Embryonic facial prominence (tissue), 1 donor: ENCODE measurements around the gene KHDC4.

Experiments
- DNase-seq: peaks from one replicate; pipeline ENCODE4 v3.0.0-alpha.2; 2016; ENCODE audit errors: extremely low spot score

Gene KHDC4

DNA sequence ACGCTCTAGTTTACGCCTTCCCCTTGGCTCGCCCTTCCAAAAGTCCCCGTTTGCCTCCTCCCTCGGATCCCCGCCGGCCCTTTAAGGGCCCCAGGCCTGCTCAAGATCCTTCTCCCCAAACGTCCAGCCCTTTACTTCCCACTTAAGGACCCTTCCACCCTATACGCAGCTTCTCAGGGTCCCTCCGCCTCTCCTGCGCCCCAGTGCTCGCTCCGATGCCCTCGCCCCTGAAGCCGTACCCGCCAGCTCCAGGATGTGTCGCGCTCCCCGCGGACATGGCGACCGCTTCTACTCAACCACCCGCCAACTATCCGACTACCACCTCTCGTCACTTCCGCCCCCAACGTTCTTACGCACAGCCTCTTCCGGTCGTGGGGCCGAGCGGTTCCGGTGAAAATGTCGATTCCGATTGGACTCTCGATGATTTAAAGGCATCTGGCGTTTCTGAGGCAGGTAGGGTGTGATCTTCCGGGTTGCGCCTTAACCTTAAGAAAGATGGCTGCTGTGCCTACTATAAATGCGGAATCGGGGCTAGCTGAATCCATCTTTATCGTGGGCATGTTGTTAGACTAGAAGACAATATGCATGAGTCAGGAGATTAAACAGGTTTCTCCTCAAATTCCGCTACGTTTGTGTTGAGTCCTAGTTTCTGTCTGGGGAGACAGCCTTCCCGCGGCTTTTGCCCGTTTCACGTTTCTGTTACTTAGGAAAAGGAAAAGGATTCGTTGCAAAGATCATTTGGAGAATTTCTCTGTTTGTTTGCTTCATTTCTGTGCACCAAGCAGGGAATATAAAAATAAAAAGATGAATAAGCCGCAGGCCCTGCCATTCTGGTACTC lies at the start of gene KHDC4:
Gene KHDC4, minus strand, starts transcription at position 317 of the 839 bp plus-strand sequence. Its CDS starts 40 bp downstream, at position 277.
- DNase-seq: peak; percentile 98

DNA sequence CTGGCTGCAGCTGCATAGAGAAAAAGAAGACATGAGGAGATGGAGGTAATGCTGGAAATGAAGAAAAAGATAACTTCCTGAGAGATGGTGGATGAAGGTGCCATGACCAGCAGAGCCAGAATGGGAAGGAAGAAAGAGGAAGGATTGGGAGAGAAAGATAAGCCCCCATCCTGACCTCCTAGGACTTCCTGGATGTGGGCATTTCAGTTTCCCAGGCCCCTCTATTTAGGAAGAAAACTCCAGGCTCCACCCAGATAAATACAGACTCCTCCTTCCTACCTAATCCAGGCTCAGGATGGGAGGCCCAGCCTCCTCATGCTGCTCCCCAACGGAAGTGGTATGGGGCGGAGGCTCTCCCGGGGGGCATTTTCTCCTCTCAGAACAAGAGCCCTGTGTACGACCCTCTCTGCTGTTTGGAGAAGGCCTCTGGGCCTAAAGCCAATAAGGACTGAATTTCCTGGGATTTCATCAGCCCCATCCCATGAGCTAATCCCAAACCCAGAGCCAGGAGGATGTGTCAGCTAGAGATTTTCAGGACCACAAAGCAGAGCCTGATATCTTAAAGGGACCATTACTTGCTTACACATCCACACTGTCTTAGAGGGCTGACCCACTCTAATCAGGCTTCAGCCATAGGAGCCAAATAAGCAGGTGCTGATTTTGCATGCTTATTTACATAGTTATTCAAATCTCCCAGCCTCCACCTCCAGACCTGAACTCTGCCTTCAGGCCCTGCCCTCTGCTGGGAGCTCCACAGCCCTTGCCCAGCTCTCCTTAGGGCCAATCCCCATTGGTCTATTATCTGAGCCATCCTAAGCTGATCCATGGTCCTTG lies 49.2 kb upstream of the KHDC4 start:
- DNase-seq: no peak

DNA sequence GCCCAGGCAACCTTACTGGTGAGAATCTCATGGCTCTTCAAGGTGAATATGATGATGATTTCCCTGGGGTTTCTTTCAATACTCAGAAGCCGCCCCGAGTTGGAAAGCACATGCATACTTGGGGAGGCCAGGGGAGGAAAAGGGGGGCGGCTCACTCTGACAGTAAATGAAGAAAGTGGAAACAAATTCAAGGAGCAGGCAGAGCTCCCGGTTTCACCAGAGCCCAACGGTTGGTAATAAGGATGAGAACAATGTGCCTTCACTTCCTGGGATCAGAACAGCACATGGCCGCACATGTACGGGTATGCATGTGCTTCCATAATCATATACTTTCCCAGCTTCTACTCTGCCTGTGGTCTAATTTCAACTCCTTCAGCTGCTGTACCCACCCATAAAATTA lies 47.9 kb upstream of the KHDC4 start:
- no peak for DNase-seq

DNA sequence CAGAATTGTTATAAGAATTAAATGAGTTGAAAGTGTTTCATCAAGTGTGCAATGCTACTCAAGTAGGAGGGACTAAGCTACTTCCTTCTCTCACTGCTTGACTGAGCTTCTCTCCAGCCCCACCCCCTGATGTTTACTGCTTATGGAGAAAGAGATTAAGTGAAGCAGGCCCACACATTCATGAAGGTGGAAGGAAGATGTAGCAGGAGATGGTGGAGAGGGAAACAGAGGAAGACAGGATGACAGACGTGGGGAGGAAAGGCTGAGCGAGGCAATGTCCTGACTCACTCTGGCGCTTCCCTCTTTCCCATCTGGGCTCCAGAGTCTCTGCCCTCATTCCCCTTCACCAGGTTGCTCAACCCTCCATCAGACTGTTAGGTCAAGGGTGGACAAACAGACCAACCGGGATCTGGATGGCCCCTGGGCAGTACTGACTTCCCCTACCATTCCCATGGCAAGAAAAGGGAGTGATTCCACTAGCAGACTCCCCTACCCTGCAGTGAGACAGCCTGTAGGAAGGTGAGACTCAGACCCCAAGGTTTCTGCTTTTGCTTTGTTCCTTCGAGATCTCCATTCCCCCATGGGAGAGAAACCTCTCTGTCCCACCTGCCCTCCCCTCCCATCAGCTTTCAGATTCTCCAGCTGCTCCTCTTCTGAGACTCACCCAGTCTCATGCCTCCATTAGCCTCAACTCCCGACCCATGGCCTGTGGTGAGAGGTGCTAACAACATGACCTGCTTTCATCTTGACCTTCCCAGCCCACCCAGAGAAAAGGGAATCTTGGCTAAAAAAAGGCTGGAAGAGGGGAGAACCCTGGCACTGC lies 47.3 kb upstream of the KHDC4 start:
- no peak for DNase-seq

DNA sequence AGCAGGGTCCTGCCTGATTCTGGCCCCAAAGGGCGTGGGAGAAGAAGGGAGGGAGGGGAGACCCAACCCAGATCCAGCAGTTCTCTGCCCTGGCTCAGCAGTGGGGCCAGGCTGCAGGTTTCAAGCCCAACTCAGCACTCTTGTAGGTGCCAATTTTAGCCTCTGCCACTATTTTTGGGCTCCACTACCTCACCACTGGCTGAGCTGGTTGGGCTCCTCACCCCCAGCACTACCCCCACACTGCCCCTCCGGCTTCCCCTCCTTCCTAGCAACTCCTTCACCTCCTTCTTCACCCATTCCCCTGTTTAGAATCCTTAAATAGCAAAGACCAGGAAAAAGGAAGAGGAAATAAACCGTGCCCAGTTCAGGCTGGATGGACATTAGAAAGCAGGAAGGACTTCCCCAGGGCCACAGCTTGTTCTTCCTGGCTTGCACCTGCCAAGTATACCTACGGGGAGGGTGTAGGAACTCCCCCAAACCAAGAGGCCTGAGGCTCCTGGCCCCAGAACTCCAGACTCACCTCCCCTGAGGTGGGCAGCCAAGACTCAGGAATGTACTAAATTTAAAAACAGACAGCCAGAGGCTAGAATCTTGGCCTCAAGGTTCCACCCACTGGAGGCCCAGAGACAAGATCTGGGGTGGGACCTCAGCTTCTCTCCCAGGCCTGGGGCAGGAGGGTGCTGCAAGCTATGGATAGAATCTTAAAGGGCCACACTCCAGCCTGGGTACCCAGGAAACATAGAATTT lies 45.6 kb upstream of the KHDC4 start:
- no peak for DNase-seq

DNA sequence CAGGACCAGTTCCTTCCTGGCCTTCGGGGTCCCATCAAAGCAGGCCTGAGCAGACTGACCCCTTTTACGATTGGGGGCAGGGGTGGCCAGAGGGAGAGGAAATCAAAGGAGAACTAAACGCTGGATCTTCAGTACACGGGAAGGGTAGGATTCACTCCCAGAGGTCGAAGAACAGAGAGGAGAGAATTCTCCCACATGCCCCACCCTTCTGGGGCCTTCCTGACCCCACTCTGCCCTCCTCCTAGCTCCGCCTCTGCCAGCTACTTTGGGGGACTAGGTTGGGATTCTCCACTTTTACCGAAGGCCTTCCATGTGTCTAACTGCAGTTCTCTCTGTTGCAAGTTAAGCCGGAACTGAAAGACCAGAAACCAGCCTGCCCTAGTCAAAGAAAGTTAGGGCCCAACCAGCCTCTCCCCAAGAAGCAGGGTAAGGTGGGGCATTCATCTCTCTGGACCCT lies 44.8 kb upstream of the KHDC4 start:
- no peak for DNase-seq

DNA sequence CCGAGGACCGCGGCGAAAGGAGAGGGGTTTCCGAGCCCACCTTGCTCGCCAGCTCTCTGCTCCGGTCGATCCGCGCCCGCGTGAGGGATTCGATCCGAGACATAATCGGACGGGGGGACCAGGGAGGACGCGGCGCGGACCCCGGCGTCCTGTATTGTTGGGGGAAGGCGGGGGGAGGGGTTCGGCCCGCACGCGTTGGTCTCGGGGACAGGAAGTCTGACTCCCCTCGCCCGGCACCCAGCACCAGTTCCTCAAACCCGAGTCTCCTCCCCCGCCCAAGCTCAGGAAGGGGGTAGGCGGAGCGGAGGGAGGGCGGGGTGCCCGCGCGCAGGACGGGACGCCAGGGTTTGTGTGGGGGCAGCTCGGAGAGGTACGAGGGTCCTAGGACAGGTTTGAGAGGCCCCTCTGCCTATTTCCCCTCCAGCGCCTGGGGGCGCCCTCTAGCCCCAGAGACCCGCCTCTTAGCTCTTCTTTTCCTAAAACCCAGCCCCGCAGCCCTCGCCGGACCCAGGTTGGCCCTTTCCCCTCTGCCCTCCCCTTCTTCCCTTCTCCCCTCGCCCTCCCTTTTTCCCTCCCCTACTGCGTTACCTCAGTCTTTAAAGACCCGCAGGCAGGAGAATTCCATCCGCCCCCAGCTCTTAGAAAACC lies 44.2 kb upstream of the KHDC4 start, which contains the start of gene ARHGEF2:
Gene ARHGEF2, minus strand, starts transcription at position 223 of the 648 bp plus-strand sequence. Its CDS starts 120 bp downstream, at position 103.
- no peak for DNase-seq

DNA sequence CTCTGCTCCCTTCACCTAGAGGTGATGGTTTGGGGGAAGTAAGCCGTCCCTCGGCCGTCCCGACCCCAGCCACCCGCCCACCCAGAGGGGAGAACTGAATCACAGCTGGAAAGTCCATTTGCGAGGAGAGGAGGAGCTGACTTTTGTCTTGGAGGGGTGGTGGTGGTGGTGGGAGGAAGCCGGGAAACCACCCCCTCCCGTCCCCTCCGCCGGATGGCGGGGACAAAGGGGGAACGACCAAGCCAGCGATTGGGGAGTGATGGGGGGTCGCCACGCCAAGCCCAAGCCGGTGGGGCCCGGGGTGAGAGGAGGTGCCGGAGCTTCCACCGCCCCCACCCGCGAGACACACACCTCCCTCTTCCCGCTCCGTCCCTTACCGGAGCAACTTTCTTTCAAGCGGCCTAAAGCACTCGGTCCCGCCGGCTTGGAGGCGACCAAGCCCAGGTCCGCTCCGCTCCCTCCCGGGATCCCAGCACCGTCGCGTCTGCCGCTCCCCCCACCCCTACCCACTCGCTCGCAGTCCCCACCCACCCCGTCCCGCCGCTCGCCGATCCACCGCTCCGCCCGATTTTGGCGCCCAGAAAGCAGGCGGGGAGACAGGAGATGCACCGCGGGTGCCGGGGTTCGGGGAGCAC lies 43.6 kb upstream of the KHDC4 start:
- no peak for DNase-seq

DNA sequence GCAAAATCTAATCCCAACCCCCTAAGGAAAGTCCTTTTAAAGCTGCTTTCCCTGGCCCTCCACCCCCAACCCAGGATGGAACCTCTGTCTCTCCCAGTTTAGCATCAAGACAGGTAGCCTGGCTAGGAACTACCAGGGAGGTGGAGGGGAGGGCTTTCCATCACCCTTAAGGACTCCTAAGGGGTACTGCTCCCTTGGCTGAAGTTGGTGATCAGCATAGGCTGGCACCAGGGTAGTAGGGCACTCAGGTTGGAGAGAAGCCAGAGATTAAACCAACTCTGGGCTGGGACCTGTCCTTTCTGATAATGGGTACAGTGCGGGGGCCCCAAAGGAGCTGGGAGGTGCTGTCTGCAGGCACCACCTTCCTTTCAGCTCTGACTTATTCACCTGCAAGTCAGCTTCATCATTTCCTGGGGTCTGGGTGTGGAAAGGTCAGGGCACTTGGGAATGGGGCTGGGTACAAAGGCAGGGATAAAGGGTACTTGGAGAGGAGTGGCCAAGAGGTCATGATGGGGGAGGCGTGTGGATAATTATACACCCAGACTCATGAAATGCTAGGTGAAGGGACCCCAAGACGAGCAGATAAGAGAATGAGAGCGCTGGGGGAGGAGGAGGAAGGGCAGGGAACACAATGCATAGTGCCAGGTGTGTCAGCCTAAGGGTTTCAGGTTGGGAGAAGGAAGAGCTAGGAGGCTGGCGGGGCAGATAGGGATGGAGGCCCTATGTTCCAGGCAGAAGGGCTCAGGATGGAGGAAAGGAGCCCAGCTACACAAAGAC lies 42.9 kb upstream of the KHDC4 start:
- DNase-seq: no peak

DNA sequence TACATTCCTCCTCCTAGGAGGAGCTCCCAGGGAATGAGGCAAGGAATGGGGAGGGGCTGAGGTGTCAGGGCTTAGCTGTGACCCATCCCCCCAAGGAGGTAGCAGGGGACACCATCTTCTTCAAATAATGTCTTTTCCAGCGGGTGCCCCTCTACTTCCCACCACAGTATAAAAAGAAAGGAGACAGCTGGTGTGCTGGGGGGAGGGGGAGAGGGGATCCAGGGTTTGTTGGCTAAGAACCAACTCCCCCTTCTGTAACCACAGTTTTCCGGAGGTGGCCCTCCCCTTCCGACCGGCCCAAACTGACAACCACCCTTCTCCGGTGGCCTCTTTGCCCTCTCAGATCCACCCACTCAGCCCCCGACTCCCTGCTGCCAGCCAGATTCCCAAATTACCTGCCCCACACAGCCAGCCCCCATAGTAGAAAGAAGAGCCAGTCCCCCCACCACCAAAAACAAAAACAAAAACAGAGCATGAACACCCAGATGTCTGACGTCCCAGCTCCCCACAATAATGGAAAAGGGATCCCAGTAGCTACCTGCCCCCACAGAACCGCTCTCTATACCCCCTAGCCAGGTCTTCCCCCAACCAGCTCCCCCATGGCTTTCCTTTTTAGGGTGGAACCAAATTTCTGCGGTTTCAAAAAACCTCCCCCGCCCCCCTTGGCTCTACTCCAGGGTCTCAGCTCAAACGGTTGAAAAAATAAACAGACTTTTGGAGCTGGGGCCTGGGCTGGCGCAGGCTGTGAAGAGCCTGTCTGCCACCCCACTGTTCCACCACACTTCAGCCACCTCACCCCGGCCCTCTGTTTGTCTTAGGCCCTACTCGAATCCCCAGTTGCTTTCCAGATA lies 42.1 kb upstream of the KHDC4 start:
- DNase-seq: peak; percentile 70

DNA sequence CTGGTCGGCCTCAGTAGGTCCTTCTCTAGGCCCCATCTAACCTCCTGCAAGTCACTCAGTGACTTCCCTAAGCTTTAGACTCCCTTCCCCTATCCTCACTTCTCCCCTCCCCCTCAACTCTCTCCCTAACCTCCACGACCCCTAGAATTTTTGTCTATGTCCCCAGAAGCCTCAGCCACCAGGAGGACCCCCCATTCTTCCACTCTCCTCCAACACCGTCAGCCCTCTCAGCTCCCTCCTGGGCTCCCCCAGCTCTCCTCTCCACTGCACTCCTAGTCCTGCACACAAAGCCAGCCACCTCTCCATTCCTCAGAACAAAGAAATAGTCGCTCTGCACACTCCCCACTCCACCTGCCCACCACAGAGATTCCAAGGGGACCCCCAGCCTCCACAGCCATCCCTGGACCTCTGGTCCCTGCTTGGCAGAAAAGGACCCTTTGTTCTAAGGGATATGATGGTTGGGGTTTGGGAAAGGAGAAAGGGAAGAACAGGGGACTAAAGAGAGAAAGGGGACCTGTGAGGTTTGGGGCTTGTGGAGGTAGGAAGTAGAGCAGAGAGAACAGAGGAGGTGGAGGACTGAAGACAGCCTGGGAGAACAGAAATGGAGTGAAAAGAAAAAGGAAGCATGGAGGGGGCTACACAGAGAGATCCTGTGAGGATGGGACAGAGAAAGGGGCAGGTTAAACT lies 41.3 kb upstream of the KHDC4 start:
- DNase-seq: no peak

DNA sequence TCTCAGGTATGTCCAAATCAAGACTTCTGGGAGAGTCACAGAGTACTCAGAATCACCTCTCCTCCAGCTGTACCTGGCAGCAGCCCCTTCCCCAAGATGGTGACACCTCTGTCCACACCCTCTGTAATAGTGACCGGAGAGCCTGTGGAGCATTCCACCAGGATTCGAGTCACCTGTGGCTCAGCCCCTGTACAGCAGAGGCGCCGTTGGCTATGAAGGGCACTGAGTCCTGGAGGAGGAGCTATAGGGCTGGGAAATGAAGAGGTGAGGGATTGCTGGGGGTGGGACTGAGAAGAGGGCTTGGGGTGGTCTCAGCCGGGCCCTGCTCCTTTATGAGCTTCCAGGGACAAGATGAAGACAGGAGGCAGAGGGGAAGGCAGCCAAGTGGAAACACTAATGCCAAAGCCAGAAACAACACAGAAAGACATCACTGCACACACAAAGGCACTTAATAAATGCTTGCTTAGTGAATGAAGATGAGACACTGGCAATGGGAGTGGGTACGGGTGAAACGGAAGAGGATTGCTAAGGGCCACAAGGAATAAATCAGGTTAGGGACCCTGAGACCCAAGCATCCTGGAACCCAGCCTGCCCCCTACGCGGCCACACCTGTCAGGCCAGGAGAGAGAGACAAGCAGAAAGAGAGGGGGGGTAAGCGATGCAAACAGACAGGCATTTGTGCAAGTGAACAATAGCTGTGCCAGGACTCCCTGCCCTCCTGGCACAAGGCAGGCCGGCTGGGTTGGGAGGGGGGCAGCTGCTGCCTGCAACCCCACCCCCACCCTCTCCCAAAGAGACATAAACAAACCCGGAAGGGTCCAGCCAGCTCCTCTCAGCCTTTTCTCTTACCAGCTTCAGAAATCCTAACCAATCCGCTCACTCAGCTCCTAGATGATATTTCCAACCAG lies 40.2 kb upstream of the KHDC4 start:
- no peak for DNase-seq

DNA sequence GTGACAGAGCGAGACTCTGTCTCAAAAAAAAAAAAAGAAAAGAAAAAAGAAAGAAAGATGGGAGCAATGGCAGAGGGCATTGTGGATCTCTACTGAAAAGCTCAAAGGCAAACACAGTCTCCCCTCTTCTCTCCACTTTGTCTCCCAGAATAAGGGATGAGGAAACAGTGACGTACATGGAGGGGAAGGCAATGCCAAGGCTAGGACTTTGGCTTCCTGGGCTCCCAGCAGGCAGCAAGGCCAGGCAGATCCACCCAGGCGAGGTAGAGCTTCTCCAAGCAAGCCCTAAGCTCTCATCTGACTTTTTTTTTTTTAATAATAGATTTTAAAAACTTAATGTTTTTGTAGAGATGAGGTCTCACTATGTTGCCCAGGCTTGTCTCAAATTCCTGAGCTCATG lies 39.5 kb upstream of the KHDC4 start:
- no peak for DNase-seq

DNA sequence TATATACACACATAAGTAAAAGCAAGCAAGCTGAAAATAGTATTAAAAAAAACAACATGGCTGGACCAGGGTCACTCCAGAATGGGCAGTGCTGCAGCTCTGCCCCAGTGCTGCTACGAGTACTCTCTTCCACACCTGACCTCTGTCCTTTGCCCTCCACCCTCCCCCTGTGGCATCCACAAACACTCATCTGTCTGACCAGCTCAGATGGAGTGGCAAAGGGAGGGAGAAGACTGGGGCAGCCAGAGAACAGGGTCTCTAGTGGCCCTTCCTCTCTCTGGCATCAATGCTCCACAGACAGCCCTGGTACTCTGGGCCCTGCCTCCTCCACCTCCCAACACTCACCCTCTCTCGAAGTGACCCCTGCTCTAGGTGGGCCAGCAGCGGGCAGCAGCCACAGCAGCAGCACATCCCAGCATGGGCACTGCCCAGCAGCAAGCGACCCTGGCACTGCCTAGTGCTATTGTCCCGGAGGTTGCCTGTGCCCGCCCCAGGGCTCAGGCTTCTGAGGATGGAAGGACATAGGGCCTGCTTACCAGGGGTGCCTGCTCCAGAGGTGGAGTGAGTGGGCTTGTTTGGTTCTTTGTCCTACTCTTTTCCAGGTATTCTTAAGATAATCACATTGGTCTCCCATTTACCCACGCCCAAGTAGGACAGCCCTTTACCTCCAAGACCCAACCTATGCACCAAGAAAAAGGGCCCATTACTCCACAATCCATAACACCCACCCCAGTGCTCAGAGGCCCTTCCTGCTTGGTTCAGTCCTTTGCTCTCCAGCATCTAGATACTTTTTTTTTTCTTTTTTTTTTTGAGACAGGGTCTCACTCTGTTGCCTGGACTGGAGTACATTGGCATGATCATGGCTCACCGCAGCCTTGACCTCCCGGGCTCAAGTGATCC lies 37.9 kb upstream of the KHDC4 start:
- DNase-seq: no peak

DNA sequence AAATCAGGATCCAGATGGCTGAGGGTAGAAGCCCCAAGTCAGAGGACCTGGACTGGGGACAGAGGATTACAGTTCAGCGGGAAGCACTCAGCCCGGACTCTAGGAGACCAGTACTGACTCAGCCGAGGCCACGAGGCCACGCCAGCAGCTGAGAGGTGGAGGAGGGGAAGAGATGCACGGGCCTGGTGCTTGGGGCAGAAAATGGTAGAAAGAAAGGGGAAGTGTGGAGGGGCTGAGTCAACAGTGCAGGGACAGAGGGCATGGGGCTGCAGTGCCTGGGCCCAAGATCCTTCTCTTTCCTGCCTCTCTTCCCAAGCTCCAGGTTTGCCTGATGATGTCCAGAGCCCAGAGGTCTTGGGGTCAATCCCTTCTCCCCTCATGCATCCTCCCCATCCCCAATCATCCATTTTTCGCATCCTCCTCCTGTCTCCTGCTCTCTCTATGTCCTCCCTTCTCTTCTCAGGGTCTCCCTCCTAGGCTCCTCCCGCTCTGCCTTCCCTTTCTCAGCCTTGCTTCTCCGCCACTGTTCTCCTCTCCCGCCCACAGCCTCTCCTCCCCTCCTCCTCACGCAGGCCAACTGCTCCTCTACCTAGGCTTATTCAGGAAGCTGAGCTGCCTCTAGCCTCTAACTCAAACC lies 36.4 kb upstream of the KHDC4 start:
- no peak for DNase-seq
